Endothelial cell (in vitro differentiated cells): ENCODE data around the gene SELENON. TPM values are rescaled to one million over a fixed set of nuclear protein-coding genes. Genes with fewer than 3 reads are reported as not detected.

ENCODE experiments used
- DNase-seq: peaks from one replicate; pipeline ENCODE4 v3.0.0; 2021; ENCODE audit warnings: low spot score
- H3K27ac Mint-ChIP-seq: one replicate; pipeline ENCODE4 v1.8.0; 2021; ENCODE audit warnings: mixed read lengths, inconsistent platforms; ENCODE audit not compliant: unreplicated experiment
- H3K27me3 Mint-ChIP-seq: one replicate; pipeline ENCODE4 v1.8.0; 2021; ENCODE audit warnings: mild to moderate bottlenecking, moderate library complexity, mixed read lengths, inconsistent platforms; ENCODE audit not compliant: unreplicated experiment
- H3K36me3 Mint-ChIP-seq: one replicate; pipeline ENCODE4 v1.8.0; 2021; ENCODE audit warnings: mild to moderate bottlenecking, low read depth, mixed read lengths, inconsistent platforms; ENCODE audit not compliant: unreplicated experiment
- H3K4me1 Mint-ChIP-seq: one replicate; pipeline ENCODE4 v1.8.0; 2021; ENCODE audit warnings: mild to moderate bottlenecking, mixed read lengths, inconsistent platforms; ENCODE audit not compliant: unreplicated experiment
- H3K4me3 Mint-ChIP-seq: one replicate; pipeline ENCODE4 v1.8.0; 2021; ENCODE audit warnings: mild to moderate bottlenecking, mixed read lengths, inconsistent platforms; ENCODE audit not compliant: unreplicated experiment
- H3K9me3 Mint-ChIP-seq: one replicate; pipeline ENCODE4 v1.8.0; 2021; ENCODE audit warnings: mixed read lengths, inconsistent platforms; ENCODE audit not compliant: unreplicated experiment
- total RNA-seq: library from RNA; stranded (reverse); fragmentation: NEBNext Ultra II Directional; extraction: Animal tissue kit (Norgen Biotek cat#: 25700); gene quantifications from one replicate; pipeline ENCODE4 v1.2.1, GENCODE V29; 2021; ENCODE audit not compliant: unreplicated experiment
- TF ChIP-seq, protein P1 (sequence below): fragments of 200-600 bp; sonication (generic); IDR thresholded peaks from one replicate; pipeline ENCODE4 v1.5.0; 2021; ENCODE audit warnings: antibody characterized with exemption; ENCODE audit not compliant: unreplicated experiment

SELENON gene
- total RNA-seq, 1 donor from 2014 or later: 284 TPM

DNA sequence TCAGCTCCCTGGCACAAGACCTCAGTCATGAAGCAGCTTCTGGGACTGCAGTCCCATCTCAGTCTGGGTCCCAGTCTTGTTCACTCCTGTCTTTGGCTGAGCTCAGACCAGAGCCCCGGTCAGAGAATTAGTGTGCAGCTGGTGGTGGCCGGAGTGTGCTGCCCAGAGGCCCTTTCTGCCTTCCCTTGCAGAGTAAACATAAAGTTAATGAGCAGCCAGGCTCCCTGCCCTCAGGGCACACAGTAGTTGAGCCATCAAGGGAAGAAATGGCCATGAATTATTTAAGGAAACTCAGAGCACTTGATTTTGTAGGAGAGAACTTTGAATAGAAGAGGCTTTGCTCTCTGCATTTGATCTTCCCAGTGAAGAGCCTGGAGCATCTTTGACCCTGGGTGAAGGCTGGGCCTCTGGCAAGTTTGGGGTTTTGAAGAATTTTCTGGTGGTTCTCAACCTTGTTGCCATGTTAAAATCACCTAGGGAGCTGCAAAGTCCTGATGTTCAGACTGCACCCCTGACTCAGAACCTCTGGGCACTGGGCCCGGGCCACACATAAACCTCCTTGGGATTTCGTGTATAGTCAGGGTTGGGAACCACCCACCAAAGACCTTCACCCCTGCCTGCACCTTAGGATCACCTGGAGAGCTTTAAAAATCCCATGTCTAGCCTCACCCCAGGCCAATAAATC, 26.4 kb upstream of the SELENON start:
- peaks cover 2% of the 10 kb centered on the region for H3K27me3 Mint-ChIP-seq
- H3K4me1 Mint-ChIP-seq: peaks cover 16% of the 10 kb centered on the region
- H3K4me3 Mint-ChIP-seq: no peak overlapping the region

DNA sequence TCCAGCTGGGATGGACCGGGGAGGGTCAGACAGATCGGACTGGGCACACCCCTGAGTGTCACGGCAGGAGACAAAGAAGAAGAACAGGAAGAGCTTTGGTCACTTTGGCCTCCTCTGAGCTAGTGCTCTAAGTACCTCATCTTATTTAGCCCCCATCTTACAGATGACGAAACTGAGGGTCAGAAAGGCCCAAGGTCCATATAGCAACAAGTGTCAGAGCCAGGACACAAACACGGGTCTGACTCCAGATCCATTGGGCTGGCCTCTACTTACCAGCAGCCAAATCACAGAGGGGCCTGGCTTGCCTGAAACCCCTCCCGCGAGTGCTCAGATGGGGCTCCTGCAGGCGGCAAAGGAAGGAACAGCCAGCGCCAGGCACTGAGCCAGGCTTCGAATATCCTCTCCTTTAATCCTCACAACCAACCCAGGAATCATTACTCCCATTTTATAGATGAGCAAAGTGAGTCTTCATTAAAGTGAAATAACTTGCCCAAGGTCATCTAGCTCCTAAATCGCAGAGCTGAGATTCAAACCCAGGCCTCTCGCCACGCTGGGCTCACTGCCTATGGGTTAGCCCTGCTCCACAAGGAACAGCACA, 25.7 kb upstream of the SELENON start:
- peaks cover 22% of the 10 kb centered on the region for H3K36me3 Mint-ChIP-seq
- no peak for DNase-seq
- H3K4me1 Mint-ChIP-seq: peaks cover 13% of the 10 kb centered on the region
- H3K9me3 Mint-ChIP-seq: no peaks in the 10 kb centered on the region
- TF ChIP-seq, protein P1, sequence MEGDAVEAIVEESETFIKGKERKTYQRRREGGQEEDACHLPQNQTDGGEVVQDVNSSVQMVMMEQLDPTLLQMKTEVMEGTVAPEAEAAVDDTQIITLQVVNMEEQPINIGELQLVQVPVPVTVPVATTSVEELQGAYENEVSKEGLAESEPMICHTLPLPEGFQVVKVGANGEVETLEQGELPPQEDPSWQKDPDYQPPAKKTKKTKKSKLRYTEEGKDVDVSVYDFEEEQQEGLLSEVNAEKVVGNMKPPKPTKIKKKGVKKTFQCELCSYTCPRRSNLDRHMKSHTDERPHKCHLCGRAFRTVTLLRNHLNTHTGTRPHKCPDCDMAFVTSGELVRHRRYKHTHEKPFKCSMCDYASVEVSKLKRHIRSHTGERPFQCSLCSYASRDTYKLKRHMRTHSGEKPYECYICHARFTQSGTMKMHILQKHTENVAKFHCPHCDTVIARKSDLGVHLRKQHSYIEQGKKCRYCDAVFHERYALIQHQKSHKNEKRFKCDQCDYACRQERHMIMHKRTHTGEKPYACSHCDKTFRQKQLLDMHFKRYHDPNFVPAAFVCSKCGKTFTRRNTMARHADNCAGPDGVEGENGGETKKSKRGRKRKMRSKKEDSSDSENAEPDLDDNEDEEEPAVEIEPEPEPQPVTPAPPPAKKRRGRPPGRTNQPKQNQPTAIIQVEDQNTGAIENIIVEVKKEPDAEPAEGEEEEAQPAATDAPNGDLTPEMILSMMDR: no peak
- H3K27ac Mint-ChIP-seq: no peak overlapping the region
- no peak overlapping the region for H3K4me3 Mint-ChIP-seq
- peaks cover 2% of the 10 kb centered on the region for H3K27me3 Mint-ChIP-seq

More for the DNA sequence above, 26.4 kb upstream of the SELENON start:
- Mint-ChIP-seq H3K36me3 (peaks cover 29% of the 10 kb centered on the region), H3K9me3 (no peaks in the 10 kb centered on the region), H3K27ac (no peak overlapping the region)
- DNase-seq: no peak
- TF ChIP-seq, protein P1: no peak

DNA sequence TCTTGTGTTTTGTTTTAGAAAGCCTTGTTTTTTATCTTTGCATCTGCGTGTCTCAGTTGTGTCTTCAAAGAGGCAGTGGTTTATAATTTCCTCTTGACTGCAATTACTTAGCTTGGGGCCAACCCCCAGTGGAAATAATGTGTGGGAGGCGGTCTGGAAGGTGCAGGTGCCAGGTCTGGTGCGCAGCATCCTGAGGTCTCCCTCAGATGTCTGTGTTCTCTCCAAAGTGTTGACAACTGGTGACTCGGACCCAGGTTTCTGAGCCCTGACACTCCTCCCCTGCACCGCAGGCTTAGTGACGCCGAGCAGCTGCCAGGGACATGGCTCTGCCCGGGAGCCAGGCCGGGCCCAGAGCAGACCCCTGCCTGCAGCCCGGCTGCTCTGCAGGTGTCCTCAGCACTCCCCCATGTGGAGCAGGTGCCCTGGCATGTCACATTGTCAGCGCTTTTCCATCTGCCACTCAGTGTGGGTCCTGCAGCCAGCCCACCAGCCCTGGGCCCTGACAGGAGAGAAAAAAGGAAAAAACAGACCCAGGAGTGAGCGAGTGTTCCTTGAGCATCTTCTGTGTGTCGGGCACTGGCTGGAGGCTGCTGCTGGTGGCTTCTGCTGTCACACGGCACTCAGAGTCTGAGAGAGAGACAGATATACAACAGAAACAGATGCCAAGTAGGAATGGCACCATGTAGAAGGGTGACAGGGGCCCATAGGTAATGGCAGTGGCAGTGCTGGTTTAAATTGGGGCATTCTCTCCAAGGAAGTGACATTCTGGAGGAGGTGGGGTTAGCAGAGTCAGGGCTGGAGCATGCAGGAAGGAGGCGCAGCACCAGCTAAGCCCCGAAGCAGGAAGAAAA, 24.8 kb upstream of the SELENON start:
- TF ChIP-seq, protein P1: no peak
- H3K36me3 Mint-ChIP-seq: peaks cover 20% of the 10 kb centered on the region
- DNase-seq: no peak
- H3K4me1 Mint-ChIP-seq: peaks cover 13% of the 10 kb centered on the region
- H3K27ac Mint-ChIP-seq: no peak overlapping the region
- no peaks in the 10 kb centered on the region for H3K9me3 Mint-ChIP-seq
- H3K4me3 Mint-ChIP-seq: no peak overlapping the region
- H3K27me3 Mint-ChIP-seq: peaks cover 2% of the 10 kb centered on the region

DNA sequence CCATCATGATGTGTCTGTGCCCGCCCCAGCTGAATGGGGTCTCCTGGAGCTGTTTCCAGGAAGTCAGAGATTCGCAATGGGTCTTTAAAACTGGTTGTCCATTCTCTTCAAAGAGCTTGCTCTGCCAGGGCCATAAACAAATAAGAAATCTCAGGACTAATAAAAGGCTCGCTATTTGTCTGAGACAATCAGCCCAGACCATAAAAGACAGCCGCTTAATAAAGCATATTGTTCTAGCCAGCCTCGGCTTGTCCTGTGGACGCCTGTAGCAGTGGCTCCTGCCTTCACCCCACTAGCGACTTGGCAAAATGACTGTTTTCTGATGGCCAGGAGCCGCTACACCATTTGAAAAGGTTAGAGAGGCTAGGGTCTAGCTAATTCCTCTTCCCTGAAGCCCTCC, 20.6 kb upstream of the SELENON start:
- H3K4me1 Mint-ChIP-seq: peaks cover 30% of the 10 kb centered on the region

More for the DNA sequence above, 20.6 kb upstream of the SELENON start:
- no peak overlapping the region for H3K27ac Mint-ChIP-seq
- H3K4me3 Mint-ChIP-seq: no peak overlapping the region
- TF ChIP-seq, protein P1: no peak
- no peaks in the 10 kb centered on the region for H3K9me3 Mint-ChIP-seq
- H3K36me3 Mint-ChIP-seq: peaks cover 14% of the 10 kb centered on the region
- no peak for DNase-seq
- H3K27me3 Mint-ChIP-seq: no peaks in the 10 kb centered on the region
